Panc1 (cell line): ENCODE measurements around the gene SPDYE6.

ENCODE experiments used
- CTCF ChIP-seq: fragments of 450-650 bp; IDR thresholded peaks from 2 replicates; pipeline ENCODE4 v1.5.1; 2017; ENCODE audit warnings: mild to moderate bottlenecking
- POLR2AphosphoS5 ChIP-seq: IDR thresholded peaks from 2 replicates; pipeline ENCODE4 v1.6.1; 2012; ENCODE audit warnings: mild to moderate bottlenecking, low read depth, low read length, moderate library complexity
- REST ChIP-seq, 2 experiments: IDR thresholded peaks; 2 replicates each; pipeline ENCODE4 v1.6.1; 2011 to 2012; ENCODE audit warnings: low read depth in 2 of 2, control low read depth in 1 of 2, low read length in 1 of 2, mild to moderate bottlenecking in 1 of 2, moderate library complexity in 1 of 2; ENCODE audit not compliant: insufficient read depth in 1 of 2
- SIN3A ChIP-seq: IDR thresholded peaks from 2 replicates; pipeline ENCODE4 v1.6.1; 2012; ENCODE audit warnings: low read depth, mild to moderate bottlenecking, low read length, moderate library complexity, borderline replicate concordance; ENCODE audit not compliant: insufficient read depth
- TCF7L2 ChIP-seq: IDR thresholded peaks from 2 replicates; pipeline ENCODE4 v1.6.1; 2011; ENCODE audit warnings: mild to moderate bottlenecking, low read depth, low read length, inconsistent platforms

GRCh38 chr7:102392330-102392729 lies 36.1 kb upstream of the SPDYE6 start:
- TF ChIP-seq CTCF (no peak), REST (IDR thresholded peaks at IDR 0.05; ENCODE audit: insufficient read depth in 1 of 2, low read depth in 2 of 2, low read length in 1 of 2) (no peak), SIN3A (no peak), POLR2AphosphoS5 (no peak), TCF7L2 (no peak)
